Measurements from ENCODE around the gene HARS1.
"Not testable (repeated sequence)": the region's sequence is repeated elsewhere in the genome, so short reads cannot be mapped to it uniquely, and the experiment has no call there.

The HARS1 gene

GRCh38 chr5:140690941-140691924 lies at the start of gene HARS1, which contains the start of gene HARS2:
Gene HARS1, minus strand, starts transcription at chr5:140691370. Its CDS starts 66 bp downstream, at chr5:140691304.
Gene HARS2, plus strand, starts transcription at chr5:140691455. Its CDS starts 194 bp downstream, at chr5:140691649.
- DNase-seq = peak; percentile 89

GRCh38 chr5:140737486-140737885 lies 46.3 kb upstream of the HARS1 start:
- no peak for DNase-seq

DNA sequence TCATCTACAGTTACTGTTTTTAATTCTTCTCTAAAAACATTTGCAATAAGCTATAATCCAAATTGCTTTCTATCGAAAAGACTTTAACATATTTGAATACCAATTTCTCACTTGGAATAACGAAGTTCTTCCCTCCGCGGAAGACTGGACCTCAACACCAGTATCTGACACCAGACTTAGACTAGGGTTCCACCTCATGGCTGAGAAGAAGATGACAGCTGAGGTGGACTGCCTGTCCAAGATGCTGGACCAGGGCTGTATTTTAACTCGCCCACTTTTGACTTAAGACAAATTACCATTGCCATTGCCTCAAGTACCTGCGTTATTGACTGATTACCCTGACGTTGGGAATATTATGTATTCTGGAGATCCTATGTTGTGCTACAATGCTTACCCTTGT lies 43.2 kb upstream of the HARS1 start:
- no peak for DNase-seq

DNA sequence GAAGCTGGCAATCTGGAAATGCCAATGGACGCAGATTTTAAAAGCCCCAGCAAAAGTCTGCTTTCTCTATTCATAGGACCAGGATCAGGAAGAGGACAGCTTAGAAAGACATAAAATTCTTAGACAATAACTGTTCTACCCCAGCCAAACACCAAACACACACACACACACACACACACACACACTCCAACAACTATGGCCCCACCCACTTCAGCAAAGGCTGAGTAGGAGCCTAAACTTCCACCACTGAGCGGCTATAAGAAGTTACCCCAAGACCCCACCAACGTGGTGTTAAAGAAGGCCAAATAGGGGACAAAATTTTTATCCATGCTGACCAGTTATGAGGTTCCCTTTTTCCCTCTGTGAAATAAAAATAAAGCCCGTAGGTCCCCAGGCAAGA lies 41.9 kb upstream of the HARS1 start:
- no peak for DNase-seq

GRCh38 chr5:140725799-140726471 lies 34.8 kb upstream of the HARS1 start:
- DNase-seq = peak; percentile 50

DNA sequence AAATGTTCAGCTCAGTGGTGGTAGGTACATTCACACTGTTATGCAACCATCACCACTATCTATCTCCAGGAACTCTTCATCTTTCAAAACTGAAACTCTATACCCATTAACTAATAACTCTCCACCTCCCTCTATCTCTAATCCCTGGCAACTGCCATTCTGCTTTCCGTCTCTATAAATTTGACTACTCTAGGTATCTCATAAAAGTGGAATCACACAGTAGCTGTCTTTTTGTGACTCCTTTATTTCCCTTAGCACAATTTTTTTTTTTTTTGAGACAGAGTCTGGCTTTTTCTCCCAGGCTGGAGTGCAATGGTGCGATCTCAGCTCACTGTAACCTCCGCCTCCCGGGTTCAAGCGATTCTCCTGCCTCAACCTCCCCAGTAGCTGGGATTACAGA lies 30.2 kb upstream of the HARS1 start:
- DNase-seq = not testable (repeated sequence)

- DNase-seq = not testable (repeated sequence)
These were observed 29.6 kb upstream of the HARS1 start for GRCh38 chr5:140720738-140721137.

DNA sequence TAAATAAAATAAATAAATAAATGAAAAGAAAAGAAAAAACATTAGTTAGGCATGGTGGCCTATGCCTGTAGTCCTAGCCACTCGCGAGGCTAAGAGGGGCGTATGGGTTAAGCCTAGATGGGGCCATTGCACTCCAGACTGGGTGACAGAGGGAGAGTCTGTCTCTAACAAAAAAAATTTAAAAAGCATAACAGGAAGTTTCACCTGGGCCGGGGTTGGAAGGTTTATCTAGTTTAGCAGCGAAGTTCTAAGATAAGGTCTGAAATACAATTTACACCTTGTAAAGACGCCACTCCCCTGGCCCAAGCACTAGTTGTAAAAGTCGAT lies 27.1 kb upstream of the HARS1 start:
- no peak for DNase-seq

DNA sequence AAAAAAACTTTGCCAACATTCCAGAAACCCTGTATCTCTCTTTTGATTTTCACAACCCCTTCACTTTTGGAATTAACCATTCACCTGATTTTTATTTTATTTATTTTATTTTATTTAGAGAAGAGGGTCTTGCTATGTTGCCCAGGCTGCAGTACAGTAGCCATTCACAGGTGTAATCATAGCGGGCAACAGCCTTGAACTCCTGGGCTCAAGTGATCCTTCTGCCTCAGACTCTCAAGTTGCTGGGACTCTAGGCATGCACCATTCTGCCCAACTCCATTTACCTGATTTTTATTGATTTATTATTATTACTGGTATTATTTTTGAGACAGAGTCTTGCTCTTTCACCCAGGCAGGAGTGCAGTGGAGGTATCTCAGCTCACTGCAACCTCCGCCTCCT lies 25.1 kb upstream of the HARS1 start:
- DNase-seq = not testable (repeated sequence)

DNA sequence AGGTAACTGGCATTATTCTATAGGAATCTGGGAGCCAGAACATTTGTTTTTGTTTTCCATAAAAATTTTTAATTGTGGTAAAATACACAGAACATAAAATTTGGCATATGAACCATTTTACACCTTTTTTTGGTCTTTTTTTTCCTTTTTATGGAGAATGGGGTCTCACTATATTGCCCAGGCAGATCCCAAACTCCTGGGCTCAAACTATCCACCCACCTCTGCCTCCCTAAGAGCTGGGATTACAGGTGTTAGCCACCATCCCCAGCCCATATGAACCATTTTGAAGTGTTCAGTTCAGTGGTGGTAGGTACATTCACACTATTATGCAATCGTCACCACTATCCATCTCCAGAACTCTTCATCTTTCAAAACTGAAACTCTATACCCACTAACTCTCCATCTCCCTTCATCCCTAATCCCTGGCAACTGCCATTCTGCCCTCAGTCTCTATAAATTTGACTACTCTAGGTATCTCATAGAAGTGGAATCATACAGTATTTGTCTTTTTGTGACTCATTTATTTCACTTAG lies 22.5 kb upstream of the HARS1 start:
- no peak for DNase-seq

DNA sequence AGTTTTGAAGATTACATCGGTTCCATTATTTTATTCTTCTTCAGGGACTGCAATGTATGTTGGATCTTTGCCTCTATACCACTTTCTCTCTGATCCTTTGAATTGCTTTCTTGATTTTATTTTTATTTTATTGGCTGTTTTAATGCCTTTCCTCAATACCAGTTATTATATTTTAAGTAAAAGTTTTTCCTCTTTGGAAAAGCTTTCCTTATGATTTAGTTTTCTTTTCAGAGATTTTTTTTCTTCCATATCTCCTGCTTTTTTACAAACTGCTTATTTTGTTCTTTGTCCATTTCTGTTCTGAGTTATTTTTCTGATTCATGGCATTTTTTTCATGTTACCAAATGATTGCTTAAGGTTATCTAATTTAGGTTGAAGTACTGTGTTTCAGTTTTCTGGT lies 20.6 kb upstream of the HARS1 start:
- DNase-seq = no peak

- DNase-seq = peak; percentile 82
These were observed 19.9 kb upstream of the HARS1 start for GRCh38 chr5:140710899-140711552.

DNA sequence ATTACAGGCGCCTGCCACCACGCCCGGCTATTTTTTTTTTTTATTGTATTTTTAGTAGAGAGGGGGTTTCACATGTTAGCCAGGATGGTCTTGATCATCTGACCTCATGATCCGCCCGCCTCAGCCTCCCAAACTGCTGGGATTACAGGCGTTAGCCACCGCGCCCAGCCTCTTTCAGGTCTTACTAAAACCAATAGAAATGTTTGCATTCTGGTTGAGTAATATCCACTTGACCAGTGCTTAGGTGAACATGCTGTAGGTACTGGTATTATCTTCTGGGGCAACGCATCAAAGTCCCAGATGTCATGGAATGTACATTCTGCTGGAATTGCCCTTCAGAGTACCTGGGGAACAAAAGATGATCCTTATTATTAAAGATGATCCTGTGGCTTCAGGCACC lies 17.6 kb upstream of the HARS1 start:
- DNase-seq = not testable (repeated sequence)

DNA sequence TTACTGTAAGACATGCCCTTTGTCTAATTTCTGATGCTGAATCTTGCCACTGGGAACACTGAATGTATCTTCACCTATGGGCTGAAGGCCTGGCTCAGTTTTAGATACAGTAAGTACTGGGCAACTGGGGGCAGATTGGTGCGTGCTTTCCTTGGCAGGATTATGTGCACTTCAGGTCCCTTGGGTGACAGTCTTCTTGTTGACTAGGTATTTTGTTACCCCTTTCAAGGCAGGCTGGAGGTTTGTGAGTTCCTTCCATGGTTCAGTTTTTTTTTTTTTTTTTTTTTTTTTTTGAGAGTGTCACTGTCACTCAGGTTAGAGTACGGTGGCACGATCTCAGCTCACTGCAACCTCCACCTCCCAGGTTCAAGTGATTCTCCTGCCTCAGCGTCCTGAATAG lies 16.6 kb upstream of the HARS1 start:
- DNase-seq = no peak

- peak; percentile 87 for DNase-seq
These were observed 9.3 kb upstream of the HARS1 start, which contains the start of gene ZMAT2 for GRCh38 chr5:140700177-140701144. Gene ZMAT2, plus strand, starts transcription at chr5:140700447. Its CDS starts 14 bp downstream, at chr5:140700461.

GRCh38 chr5:140696891-140697492 lies 5.8 kb upstream of the HARS1 start:
- no peak for DNase-seq

DNA sequence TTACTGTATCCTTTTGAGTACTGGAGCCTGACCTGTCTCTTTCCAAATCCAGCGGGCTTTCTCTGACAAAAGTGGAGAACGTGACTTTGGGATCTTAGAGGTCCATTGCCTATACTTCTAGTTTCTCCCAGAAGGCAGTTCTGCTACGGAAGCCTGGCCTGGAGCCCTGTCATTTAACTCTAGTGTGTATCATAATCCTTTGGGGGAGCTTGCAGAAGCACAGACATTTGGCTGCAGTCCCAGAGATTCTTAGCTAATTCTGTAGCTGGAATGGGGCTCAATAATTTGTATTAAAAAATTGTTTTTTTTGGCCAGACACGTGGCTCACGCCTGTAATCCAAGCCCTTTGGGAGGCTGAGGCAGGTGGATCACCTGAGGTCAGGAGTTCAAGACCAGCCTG lies 3.1 kb upstream of the HARS1 start:
- no peak for DNase-seq

GRCh38 chr5:140690376-140690932 lies 716 bp downstream of the HARS1 start:
- DNase-seq = no peak

DNA sequence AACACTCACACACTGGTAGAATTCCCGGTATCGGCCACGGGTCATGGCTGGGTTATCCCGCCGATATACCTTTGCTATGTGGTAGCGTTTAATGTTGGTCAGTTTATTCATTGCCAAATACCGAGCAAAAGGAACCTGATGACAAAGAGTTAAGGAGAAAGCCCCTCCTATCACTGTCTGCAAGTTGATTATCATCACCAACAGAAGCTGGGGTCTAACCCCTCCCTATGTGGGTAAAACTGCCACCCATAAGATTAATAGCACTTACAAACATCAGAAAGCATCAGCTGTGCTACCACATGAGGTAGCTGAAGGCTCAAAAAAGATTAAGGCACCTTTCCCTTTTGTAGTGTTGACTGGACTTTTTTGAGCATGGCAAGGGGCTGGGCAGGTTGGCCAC lies 12.2 kb downstream of the HARS1 start:
- DNase-seq = no peak

DNA sequence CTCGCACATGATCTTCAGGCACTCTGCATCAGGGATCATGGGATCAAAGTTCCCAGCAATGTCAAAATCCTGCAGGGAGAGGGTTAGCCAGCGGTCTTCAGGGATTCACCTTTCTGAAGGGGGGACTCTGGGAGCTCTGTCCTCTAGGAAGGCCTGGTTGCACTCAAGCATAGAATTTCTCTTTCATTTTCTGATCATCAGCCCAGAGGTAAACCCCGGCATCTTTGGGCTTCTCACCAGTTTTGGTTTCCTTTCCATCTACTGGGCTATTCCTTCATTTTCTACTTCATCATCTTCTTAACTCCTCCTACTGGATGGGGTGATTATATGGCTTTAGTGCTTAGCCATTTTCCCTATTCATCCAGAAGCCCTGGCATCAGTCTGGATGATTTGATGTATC lies 13.2 kb downstream of the HARS1 start:
- no peak for DNase-seq

DNA sequence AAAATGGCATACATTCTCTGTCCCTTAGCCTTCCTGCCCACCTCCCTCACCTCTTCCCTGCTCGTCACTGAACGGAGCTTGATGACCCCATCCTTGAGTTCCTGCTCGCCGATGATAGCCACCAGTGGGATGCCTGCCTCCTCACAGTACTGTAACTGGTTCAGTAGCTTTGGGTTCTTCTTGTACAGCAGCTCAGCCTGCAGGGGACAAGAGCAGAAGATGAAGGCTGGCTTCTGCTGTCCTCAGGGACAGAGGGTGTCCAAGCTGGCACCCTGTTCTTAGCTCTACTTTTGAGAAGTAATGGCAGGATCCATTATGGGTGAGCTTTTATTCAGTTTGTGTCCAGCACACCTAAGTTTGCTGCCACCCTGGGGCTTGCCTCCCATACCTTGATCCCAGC lies 16.5 kb downstream of the HARS1 start:
- DNase-seq = no peak

Measured in right forelimb (tissue), 1 donor.